ENCODE data around the gene IL13RA2. TPM values are rescaled to one million over a fixed set of nuclear protein-coding genes. Genes with fewer than 3 reads are reported as not detected.

IL13RA2 gene
- total RNA-seq, 1 experiment from 2014 or later, result 8.1 TPM

GRCh38 chrX:115011428-115011827 lies 6.0 kb downstream of the IL13RA2 start:
- Histone ChIP-seq H2AFZ (ENCODE audit: low read length) (peak overlapping the region; percentile 30; the same call in 1 of the 2 replicates), H3F3A (ENCODE audit: low read length, unreplicated experiment) (no peaks in the 10 kb centered on the region), H3K27me3 (ENCODE audit: low read length) (no peaks in the 10 kb centered on the region), H4K20me1 (ENCODE audit: low read length) (no peaks in the 10 kb centered on the region), H3K9me3 (ENCODE audit: low read length) (no peaks in the 10 kb centered on the region), H3K4me2 (ENCODE audit: low read length) (no peak overlapping the region), H3K9me2 (replicated peaks; ENCODE audit: low read length) (no peaks in the 10 kb centered on the region), H3K27ac (ENCODE audit: low read length) (no peak overlapping the region), H3K36me3 (ENCODE audit: low read depth, low read length) (no peaks in the 10 kb centered on the region), H3K4me3 (ENCODE audit: low read length) (no peak overlapping the region), H3K79me2 (ENCODE audit: low read length) (no peaks in the 10 kb centered on the region), H3K9ac (ENCODE audit: low read length) (no peak overlapping the region), H3K4me1 (ENCODE audit: insufficient read depth, low read length) (0 out of 2 replicates have a peak, but pooled peaks cover 6% of the 10 kb centered on the region)
- ChIA-PET POLR2A (ENCODE audit: unreplicated experiment) (interaction anchor here (0.5 kb wide), 1 partner anchor 550 kb away, joined by 6 read pairs; no protein-coding TSS in a partner anchor), CTCF (no interaction called here)
- ATAC-seq (no peak), DNase-seq (no peak)
- no peak for TF ChIP-seq EZH2phosphoT487 (IDR thresholded peaks at IDR 0.05; ENCODE audit: borderline replicate concordance, low read length)
- no peak for TF ChIP-seq CTCF (conservative IDR thresholded peaks at IDR 0.05; ENCODE audit: low read depth, low read length)
- no peak for TF ChIP-seq EZH2 (IDR thresholded peaks at IDR 0.05; ENCODE audit: low read length, unreplicated experiment)
- intact Hi-C loops (cut with micrococcal nuclease), result loop anchor here (10.0 kb wide), 1 partner anchor 133 kb away; no protein-coding TSS in a partner anchor
- no TSS peak for BruUV-seq (replicated peaks)

DNA sequence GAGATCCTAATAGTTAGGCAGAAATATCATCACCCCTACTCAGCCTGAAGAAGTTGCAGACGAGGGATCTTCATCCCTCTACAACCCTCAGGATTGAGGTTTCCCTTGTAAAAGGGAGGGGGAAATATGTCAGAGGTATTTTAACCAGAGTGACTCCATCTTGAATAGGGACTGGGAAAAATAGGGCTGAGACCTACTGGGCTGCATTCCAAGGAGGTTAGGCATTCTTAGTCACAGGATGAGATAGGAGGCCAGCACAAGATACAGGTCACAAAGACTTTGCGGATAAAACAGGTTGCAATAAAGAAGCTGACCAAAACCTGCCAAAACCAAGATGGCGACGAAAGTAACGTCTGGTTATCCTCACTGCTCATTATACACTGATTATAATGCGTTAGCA lies 17.5 kb downstream of the IL13RA2 start:
- Histone ChIP-seq H3K27me3 (ENCODE audit: low read length) (no peaks in the 10 kb centered on the region), H3F3A (ENCODE audit: low read length, unreplicated experiment) (no peaks in the 10 kb centered on the region), H3K4me1 (ENCODE audit: insufficient read depth, low read length) (peaks cover 8% of the 10 kb centered on the region; the same call in 1 of the 2 replicates), H3K9ac (ENCODE audit: low read length) (no peak overlapping the region), H3K4me3 (ENCODE audit: low read length) (no peak overlapping the region), H2AFZ (ENCODE audit: low read length) (no peak overlapping the region), H3K9me2 (replicated peaks; ENCODE audit: low read length) (no peaks in the 10 kb centered on the region), H3K9me3 (ENCODE audit: low read length) (no peaks in the 10 kb centered on the region), H3K36me3 (ENCODE audit: low read depth, low read length) (no peaks in the 10 kb centered on the region), H3K4me2 (ENCODE audit: low read length) (no peak overlapping the region), H3K79me2 (ENCODE audit: low read length) (no peaks in the 10 kb centered on the region), H3K27ac (ENCODE audit: low read length) (no peak overlapping the region), H4K20me1 (ENCODE audit: low read length) (no peaks in the 10 kb centered on the region)
- ATAC-seq, result no peak
- ChIA-PET CTCF (no interaction called here), POLR2A (ENCODE audit: unreplicated experiment) (no interaction called here)
- intact Hi-C loops (cut with micrococcal nuclease), result no loop called here
- no TSS peak for BruUV-seq (replicated peaks)
- TF ChIP-seq CTCF (conservative IDR thresholded peaks at IDR 0.05; ENCODE audit: low read depth, low read length) (no peak), EZH2 (IDR thresholded peaks at IDR 0.05; ENCODE audit: low read length, unreplicated experiment) (no peak), EZH2phosphoT487 (IDR thresholded peaks at IDR 0.05; ENCODE audit: borderline replicate concordance, low read length) (no peak)
- DNase-seq, result peak; percentile 53

- no peak overlapping the region for H3K27ac ChIP-seq (ENCODE audit: low read length)
- no peaks in the 10 kb centered on the region for H3K27me3 ChIP-seq (ENCODE audit: low read length)
- BruUV-seq (replicated peaks), result no TSS peak
- no peak overlapping the region for H2AFZ ChIP-seq (ENCODE audit: low read length)
- H3F3A ChIP-seq (ENCODE audit: low read length, unreplicated experiment), result no peaks in the 10 kb centered on the region
- no peaks in the 10 kb centered on the region for H3K9me2 ChIP-seq (replicated peaks; ENCODE audit: low read length)
- ChIA-PET CTCF (no interaction called here), POLR2A (ENCODE audit: unreplicated experiment) (no interaction called here)
- no peak for DNase-seq
- no peaks in the 10 kb centered on the region for H4K20me1 ChIP-seq (ENCODE audit: low read length)
- no peaks in the 10 kb centered on the region for H3K9me3 ChIP-seq (ENCODE audit: low read length)
- intact Hi-C loops (cut with micrococcal nuclease), result no loop called here
- no peak for ATAC-seq
- no peak overlapping the region for H3K4me2 ChIP-seq (ENCODE audit: low read length)
- H3K4me1 ChIP-seq (ENCODE audit: insufficient read depth, low read length), result peaks cover 8% of the 10 kb centered on the region; the same call in 1 of the 2 replicates
- H3K9ac ChIP-seq (ENCODE audit: low read length), result no peak overlapping the region
- TF ChIP-seq CTCF (conservative IDR thresholded peaks at IDR 0.05; ENCODE audit: low read depth, low read length) (no peak), EZH2phosphoT487 (IDR thresholded peaks at IDR 0.05; ENCODE audit: borderline replicate concordance, low read length) (no peak), EZH2 (IDR thresholded peaks at IDR 0.05; ENCODE audit: low read length, unreplicated experiment) (no peak)
- H3K4me3 ChIP-seq (ENCODE audit: low read length), result no peak overlapping the region
- no peaks in the 10 kb centered on the region for H3K36me3 ChIP-seq (ENCODE audit: low read depth, low read length)
- no peaks in the 10 kb centered on the region for H3K79me2 ChIP-seq (ENCODE audit: low read length)
These were observed 19.6 kb downstream of the IL13RA2 start for GRCh38 chrX:114997779-114998178.
